Lung (tissue), 12 donors: ENCODE data around the gene MRPL17. TPM values are rescaled to one million over a fixed set of nuclear protein-coding genes. Genes with fewer than 3 reads are reported as not detected.
"Not testable (repeated sequence)": the region's sequence is repeated elsewhere in the genome, so short reads cannot be mapped to it uniquely, and the experiment has no call there.

ENCODE experiments used
- ATAC-seq: fragments of 200-7000 bp; cut with Tn5 transposase; one replicate; pipeline ENCODE4 v1.9.1; 2020; ENCODE audit warnings: moderate number of reproducible peaks; ENCODE audit not compliant: insufficient read depth, low FRiP score
- DNase-seq, 3 donors: peaks; one replicate each; pipeline ENCODE4 v3.0.0-alpha.2; 2013 to 2017
- H3K27ac ChIP-seq, 2 donors: one replicate each; pipeline ENCODE4 v1.5.1; 2013; ENCODE audit warnings: mild to moderate bottlenecking in 2 of 2, moderate library complexity in 2 of 2, control low read depth in 1 of 2, inconsistent platforms in 1 of 2, low read depth in 1 of 2, low read length in 1 of 2
- H3K27me3 ChIP-seq, 3 donors: one replicate each; pipeline ENCODE4 v1.5.1; 2013; ENCODE audit warnings: low read length in 2 of 3; ENCODE audit not compliant: control insufficient read depth in 3 of 3, insufficient read depth in 3 of 3
- H3K36me3 ChIP-seq, 4 donors: one replicate each; pipeline ENCODE4 v1.5.1; 2013; ENCODE audit warnings: low read length in 4 of 4, mild to moderate bottlenecking in 1 of 4, moderate library complexity in 1 of 4; ENCODE audit not compliant: control insufficient read depth in 4 of 4, insufficient read depth in 4 of 4
- H3K4me1 ChIP-seq, 5 donors: one replicate each; pipeline ENCODE4 v1.5.1; 2013; ENCODE audit warnings: low read length in 5 of 5, mild to moderate bottlenecking in 2 of 5, moderate library complexity in 1 of 5; ENCODE audit not compliant: control insufficient read depth in 5 of 5, insufficient read depth in 5 of 5
- H3K4me3 ChIP-seq: one replicate; pipeline ENCODE4 v1.5.1; 2013; ENCODE audit warnings: mild to moderate bottlenecking, control low read depth, moderate library complexity
- H3K9ac ChIP-seq, 2 donors: one replicate each; pipeline ENCODE4 v1.5.1; 2013; ENCODE audit warnings: low read length in 2 of 2, control low read depth in 1 of 2; ENCODE audit not compliant: insufficient read depth in 1 of 2
- H3K9me3 ChIP-seq, 4 donors: one replicate each; pipeline ENCODE4 v1.5.1; 2013; ENCODE audit warnings: low read length in 3 of 4, mild to moderate bottlenecking in 1 of 4, moderate library complexity in 1 of 4; ENCODE audit not compliant: control insufficient read depth in 4 of 4, insufficient read depth in 3 of 4
- CTCF ChIP-seq: IDR thresholded peaks from 2 replicates; pipeline ENCODE4 v1.5.1; 2012; ENCODE audit warnings: mild to moderate bottlenecking; ENCODE audit errors: control extremely low read depth, extremely low read depth
- WGBS, 2 donors: extraction: QIAGEN DNeasy Blood & Tissue Kit; methylation state at CpG; one replicate each; pipeline ENCODE4 v1.1.7; 2013; 5-methylcytosine and 5-hydroxymethylcytosine counted together
- polyA plus RNA-seq, 2 donors: library from polyadenylated mRNA; stranded (reverse); fragments of 200-250 nt; gene quantifications; one replicate each; pipeline ENCODE4 v1.2.1, GENCODE V29; 2013
- total RNA-seq, 2 donors: library from RNA; depleted of rRNA in 1 of 2; stranded (reverse); fragments of >200 nt in 1 of 2; gene quantifications; one replicate each; pipeline ENCODE4 v1.2.1, GENCODE V29; 2014 to 2021
- donor health status: control.
- donor health status: control.
- donor health status: Bipolar disorder and iron deficiency.
- donor health status: healthy.
- donor health status: DM: yes; HTN: yes; CAD: no.

The MRPL17 gene
- total and polyA plus RNA-seq, 4 donors: 28.2 to 81.4 (median 45.9) TPM

DNA sequence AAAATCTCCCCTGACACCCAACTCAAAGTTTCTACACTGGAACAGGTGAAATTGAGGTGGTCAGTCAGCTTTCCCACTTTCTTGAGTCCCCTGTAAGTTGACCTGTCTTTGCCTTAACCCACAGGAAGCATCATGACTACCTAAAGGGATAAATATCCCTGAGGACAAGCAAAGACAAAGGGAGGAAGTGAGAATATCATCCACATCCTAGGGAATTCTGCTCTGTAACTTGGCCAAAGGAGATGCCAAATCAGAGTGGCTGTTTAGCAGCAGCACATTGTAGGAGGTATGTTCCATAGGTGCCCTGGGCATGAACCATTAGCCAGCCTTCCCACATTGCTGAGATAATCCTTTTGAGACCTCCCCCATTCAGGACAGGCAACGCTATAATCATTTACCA, 40.9 kb upstream of the MRPL17 start:
- Histone ChIP-seq H3K4me3 (no peak overlapping the region), H3K36me3 (peaks cover 0 to 2% (median 0%) of the 10 kb centered on the region in 4 donors), H3K27ac (no peak overlapping the region), H3K9me3 (peaks cover 0 to 5% (median 2%) of the 10 kb centered on the region in 4 donors), H3K27me3 (no peaks in the 10 kb centered on the region), H3K9ac (no peak overlapping the region), H3K4me1 (peaks cover 0 to 2% (median 0%) of the 10 kb centered on the region in 5 donors)
- 81 to 89% methylated on average over 1 of the region's 1 CpG for WGBS, 2 donors
- TF ChIP-seq CTCF: no peak
- DNase-seq (no peak), ATAC-seq (no peak)

GRCh38 chr11:6721343-6721742, 38.2 kb upstream of the MRPL17 start:
- Histone ChIP-seq H3K36me3 (peaks cover 0 to 2% (median 0%) of the 10 kb centered on the region in 4 donors), H3K27me3 (no peaks in the 10 kb centered on the region), H3K4me3 (no peak overlapping the region), H3K27ac (no peak overlapping the region), H3K9me3 (peaks cover 0 to 5% (median 0%) of the 10 kb centered on the region in 4 donors), H3K9ac (no peak overlapping the region), H3K4me1 (peaks cover 0 to 2% (median 0%) of the 10 kb centered on the region in 5 donors)
- no peak for TF ChIP-seq CTCF
- WGBS, 2 donors: 70 to 74% methylated on average over 1 of the region's 1 CpG
- no peak for DNase-seq
- ATAC-seq: no peak

GRCh38 chr11:6719576-6719975, 36.4 kb upstream of the MRPL17 start:
- DNase-seq (no peak), ATAC-seq (no peak)
- Histone ChIP-seq H3K9me3 (peaks cover 0 to 5% (median 0%) of the 10 kb centered on the region in 4 donors), H3K9ac (no peak overlapping the region), H3K27ac (no peak overlapping the region), H3K27me3 (no peaks in the 10 kb centered on the region), H3K4me1 (peaks cover 0 to 2% (median 0%) of the 10 kb centered on the region in 5 donors), H3K36me3 (peaks cover 0 to 2% (median 0%) of the 10 kb centered on the region in 4 donors), H3K4me3 (no peak overlapping the region)
- 73 to 95% methylated on average over 1 of the region's 1 CpG for WGBS, 2 donors
- no peak for TF ChIP-seq CTCF

DNA sequence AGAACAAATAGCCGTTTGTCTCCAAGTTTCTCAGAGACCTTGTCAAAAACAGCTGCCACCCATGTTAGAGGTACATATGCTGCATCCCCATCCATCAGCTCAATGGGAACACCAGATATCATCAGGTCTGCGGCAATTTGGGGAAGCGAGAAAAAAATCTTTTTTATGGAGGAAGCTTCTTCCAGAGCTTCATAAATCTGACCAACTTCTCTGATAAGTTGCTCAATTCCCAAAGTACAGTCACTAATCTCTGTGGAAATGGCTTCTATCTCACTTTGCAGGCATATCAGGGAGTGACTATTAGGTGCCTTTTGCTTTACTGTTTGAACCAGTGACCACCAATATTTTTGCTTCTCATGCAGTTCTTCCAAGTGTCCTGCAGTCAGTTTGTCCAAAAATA, 34.3 kb upstream of the MRPL17 start:
- TF ChIP-seq CTCF: no peak
- Histone ChIP-seq H3K9me3 (peaks cover 0 to 4% (median 0%) of the 10 kb centered on the region in 4 donors), H3K27me3 (no peaks in the 10 kb centered on the region), H3K9ac (no peak overlapping the region), H3K36me3 (peaks cover 0 to 2% (median 0%) of the 10 kb centered on the region in 4 donors), H3K4me3 (no peak overlapping the region), H3K4me1 (no peaks in the 10 kb centered on the region), H3K27ac (no peak overlapping the region)
- ATAC-seq (no peak), DNase-seq (no peak)
- 84 to 90% methylated on average over 3 of the region's 3 CpGs for WGBS, 2 donors

DNA sequence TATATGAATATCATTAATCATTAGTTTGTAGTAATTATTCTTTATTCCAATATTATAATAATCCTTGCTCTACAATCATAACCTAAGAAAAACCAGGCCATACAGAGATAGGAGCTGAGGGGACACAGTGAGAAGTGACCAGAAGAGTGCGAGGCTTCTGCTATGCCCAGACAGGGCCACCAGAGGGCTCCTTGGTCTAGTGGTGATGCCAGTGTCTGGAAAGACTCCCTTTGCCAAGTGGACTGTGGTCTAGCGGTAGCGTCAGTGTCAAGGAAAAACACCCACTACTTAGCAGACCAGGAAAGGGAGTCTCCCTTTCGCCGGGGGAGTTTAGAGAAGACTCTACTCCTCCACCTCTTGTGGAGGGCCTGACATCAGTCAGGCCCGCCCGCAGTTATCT, 28.4 kb upstream of the MRPL17 start:
- not testable (repeated sequence) for H3K4me1 ChIP-seq, H3K9ac ChIP-seq, ATAC-seq, DNase-seq, H3K36me3 ChIP-seq, H3K27ac ChIP-seq, H3K4me3 ChIP-seq, H3K9me3 ChIP-seq, H3K27me3 ChIP-seq
- 95 to 96% methylated on average over 7 of the region's 7 CpGs for WGBS, 2 donors
